SK-N-SH treated with all-trans-retinoic acid at 6 μM for 48 hours (cell line): ENCODE data around the gene NFKBIA.

ENCODE experiments used
- ATAC-seq: fragments of 200-7000 bp; cut with Tn5 transposase; 3 replicates; pipeline ENCODE4 v1.9.1; 2020; ENCODE audit warnings: mild to moderate bottlenecking, moderate library complexity
- BACH2 ChIP-seq: fragments of 250-450 bp; sonication (Bioruptor Pico); IDR thresholded peaks from 2 replicates; pipeline ENCODE4 v1.9.0; 2021; ENCODE audit warnings: mild to moderate bottlenecking, borderline replicate concordance
- CSDC2 ChIP-seq: fragments of 250-450 bp; sonication (Bioruptor Pico); IDR thresholded peaks from 2 replicates; pipeline ENCODE4 v1.5.0; 2020; ENCODE audit warnings: mild to moderate bottlenecking, moderate library complexity
- GLIS3 ChIP-seq: fragments of 250-450 bp; sonication (Bioruptor Pico); IDR thresholded peaks from 2 replicates; pipeline ENCODE4 v1.5.0; 2020; ENCODE audit warnings: mild to moderate bottlenecking, moderate library complexity
- ISL1 ChIP-seq: fragments of 250-450 bp; sonication (Bioruptor Pico); IDR thresholded peaks from 2 replicates; pipeline ENCODE4 v2.1.2; 2022; ENCODE audit warnings: mild to moderate bottlenecking, moderate library complexity
- OSR1 ChIP-seq: fragments of 250-450 bp; sonication (Bioruptor Pico); IDR thresholded peaks from 2 replicates; pipeline ENCODE4 v1.8.0; 2022; ENCODE audit warnings: moderate library complexity, mild to moderate bottlenecking, inconsistent platforms
- RARB ChIP-seq: fragments of 250-450 bp; sonication (Bioruptor Pico); IDR thresholded peaks from 2 replicates; pipeline ENCODE4 v1.8.0; 2021; ENCODE audit warnings: mild to moderate bottlenecking, moderate library complexity
- SNAI2 ChIP-seq: fragments of 250-450 bp; sonication (Bioruptor Pico); IDR thresholded peaks from 2 replicates; pipeline ENCODE4 v1.5.0; 2020; ENCODE audit warnings: mild to moderate bottlenecking, moderate library complexity
- TCF4 ChIP-seq: fragments of 250-450 bp; sonication (Bioruptor Pico); IDR thresholded peaks from 2 replicates; pipeline ENCODE4 v1.8.0; 2021; ENCODE audit warnings: mild to moderate bottlenecking, moderate library complexity, borderline replicate concordance
- TOX ChIP-seq: fragments of 250-450 bp; sonication (Bioruptor Pico); IDR thresholded peaks from 2 replicates; pipeline ENCODE4 v1.8.0; 2021; ENCODE audit warnings: mild to moderate bottlenecking, moderate library complexity, borderline replicate concordance
- ZC3H10 ChIP-seq: fragments of 250-450 bp; sonication (Bioruptor Pico); IDR thresholded peaks from 2 replicates; pipeline ENCODE4 v1.5.1; 2021; ENCODE audit warnings: mild to moderate bottlenecking, moderate library complexity
- ZFP3 ChIP-seq: fragments of 250-450 bp; sonication (Bioruptor Pico); IDR thresholded peaks from 2 replicates; pipeline ENCODE4 v1.5.0; 2020; ENCODE audit warnings: mild to moderate bottlenecking, moderate library complexity
- ZFP30 ChIP-seq: fragments of 450-650 bp; formaldehyde crosslinking; IDR thresholded peaks from 2 replicates; pipeline ENCODE4 v1.5.0; 2022; ENCODE audit warnings: mild to moderate bottlenecking, moderate library complexity
- ZNF565 ChIP-seq: fragments of 450-650 bp; formaldehyde crosslinking; conservative IDR thresholded peaks from 2 replicates; pipeline ENCODE4 v1.5.0; 2020; ENCODE audit warnings: low read depth, mild to moderate bottlenecking, moderate library complexity
- ZNF70 ChIP-seq: fragments of 450-650 bp; formaldehyde crosslinking; IDR thresholded peaks from 2 replicates; pipeline ENCODE4 v1.5.0; 2020; ENCODE audit warnings: mild to moderate bottlenecking, moderate library complexity
- TF ChIP-seq, protein P1 (sequence below): fragments of 250-450 bp; sonication (Bioruptor Pico); IDR thresholded peaks from 2 replicates; pipeline ENCODE4 v1.5.1; 2021; ENCODE audit warnings: mild to moderate bottlenecking, moderate library complexity
- TF ChIP-seq, protein P2 (sequence below): fragments of 250-450 bp; sonication (Bioruptor Pico); IDR thresholded peaks from 2 replicates; pipeline ENCODE4 v1.5.0; 2020; ENCODE audit warnings: mild to moderate bottlenecking, moderate library complexity
- TF ChIP-seq, protein P3 (sequence below): fragments of 250-450 bp; sonication (Bioruptor Pico); IDR thresholded peaks from 2 replicates; pipeline ENCODE4 v1.8.0; 2021; ENCODE audit warnings: low read depth, mild to moderate bottlenecking, moderate library complexity, borderline replicate concordance
- TF ChIP-seq, protein P4 (sequence below): fragments of 250-450 bp; sonication (Bioruptor Pico); IDR thresholded peaks from 2 replicates; pipeline ENCODE4 v1.8.0; 2020; ENCODE audit warnings: mild to moderate bottlenecking, moderate library complexity, borderline replicate concordance
- TF ChIP-seq, protein P5 (sequence below): fragments of 250-450 bp; sonication (Bioruptor Pico); IDR thresholded peaks from 2 replicates; pipeline ENCODE4 v1.5.1; 2020; ENCODE audit warnings: low read depth, mild to moderate bottlenecking, moderate library complexity

The NFKBIA gene

DNA sequence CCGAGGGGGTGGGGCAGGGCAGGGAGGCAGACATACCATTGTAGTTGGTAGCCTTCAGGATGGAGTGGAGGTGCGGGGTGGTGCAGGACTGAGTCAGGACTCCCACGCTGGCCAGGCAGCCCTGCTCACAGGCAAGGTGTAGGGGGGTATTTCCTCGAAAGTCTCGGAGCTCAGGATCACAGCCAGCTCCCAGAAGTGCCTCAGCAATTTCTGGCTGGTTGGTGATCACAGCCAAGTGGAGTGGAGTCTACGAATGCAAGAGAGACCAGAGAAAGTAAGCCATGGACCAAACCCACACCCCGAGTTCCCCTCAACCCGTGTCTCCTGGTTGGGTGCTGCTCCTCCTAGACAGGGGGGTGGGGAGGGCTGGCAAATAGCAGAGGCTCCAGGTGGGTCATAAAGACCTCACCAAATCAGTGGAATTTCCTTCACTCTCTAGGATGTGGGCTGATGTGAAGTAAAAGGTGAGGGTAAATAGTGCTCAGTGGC is 1.4 kb downstream of the NFKBIA start (continued):
- TF ChIP-seq CSDC2 (CRISPR knock-in tag) (no peak), ZNF565 (CRISPR knock-in tag) (no peak), ZC3H10 (CRISPR knock-in tag) (no peak), ZFP3 (CRISPR knock-in tag) (no peak), ZFP30 (CRISPR knock-in tag) (no peak), ISL1 (CRISPR knock-in tag) (no peak), RARB (CRISPR knock-in tag) (no peak), TOX (CRISPR knock-in tag) (no peak)
- TF ChIP-seq, protein P1, sequence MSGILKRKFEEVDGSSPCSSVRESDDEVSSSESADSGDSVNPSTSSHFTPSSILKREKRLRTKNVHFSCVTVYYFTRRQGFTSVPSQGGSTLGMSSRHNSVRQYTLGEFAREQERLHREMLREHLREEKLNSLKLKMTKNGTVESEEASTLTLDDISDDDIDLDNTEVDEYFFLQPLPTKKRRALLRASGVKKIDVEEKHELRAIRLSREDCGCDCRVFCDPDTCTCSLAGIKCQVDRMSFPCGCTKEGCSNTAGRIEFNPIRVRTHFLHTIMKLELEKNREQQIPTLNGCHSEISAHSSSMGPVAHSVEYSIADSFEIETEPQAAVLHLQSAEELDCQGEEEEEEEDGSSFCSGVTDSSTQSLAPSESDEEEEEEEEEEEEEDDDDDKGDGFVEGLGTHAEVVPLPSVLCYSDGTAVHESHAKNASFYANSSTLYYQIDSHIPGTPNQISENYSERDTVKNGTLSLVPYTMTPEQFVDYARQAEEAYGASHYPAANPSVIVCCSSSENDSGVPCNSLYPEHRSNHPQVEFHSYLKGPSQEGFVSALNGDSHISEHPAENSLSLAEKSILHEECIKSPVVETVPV (CRISPR knock-in tag): no peak

DNA sequence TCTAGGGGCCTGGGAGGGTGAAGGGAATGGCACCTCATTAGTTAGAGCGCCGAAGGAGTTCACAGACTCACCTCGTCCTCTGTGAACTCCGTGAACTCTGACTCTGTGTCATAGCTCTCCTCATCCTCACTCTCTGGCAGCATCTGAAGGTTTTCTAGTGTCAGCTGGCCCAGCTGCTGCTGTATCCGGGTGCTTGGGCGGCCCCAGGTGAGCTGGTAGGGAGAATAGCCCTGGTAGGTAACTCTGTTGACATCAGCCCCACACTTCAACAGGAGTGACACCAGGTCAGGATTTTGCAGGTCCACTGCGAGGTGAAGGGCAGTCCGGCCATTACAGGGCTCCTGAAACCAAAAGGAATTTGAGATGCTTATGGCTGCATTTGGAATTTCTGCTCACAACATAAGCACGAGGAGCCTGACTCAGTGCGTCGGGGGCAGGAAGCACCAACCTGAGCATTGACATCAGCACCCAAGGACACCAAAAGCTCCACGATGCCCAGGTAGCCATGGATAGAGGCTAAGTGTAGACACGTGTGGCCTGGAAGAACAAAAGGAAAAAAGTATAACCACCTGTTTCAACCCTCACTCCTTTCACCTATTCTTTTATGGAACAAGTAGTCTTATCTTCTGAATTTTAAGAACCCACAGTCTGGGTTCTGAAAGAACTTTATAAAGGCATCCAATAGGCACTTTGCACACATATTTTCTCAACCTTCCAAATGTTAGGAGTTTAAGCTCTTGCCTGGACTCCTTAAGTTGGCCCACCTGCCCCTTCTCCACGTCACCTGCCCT is 2.0 kb downstream of the NFKBIA start:
- TF ChIP-seq ZC3H10 (CRISPR knock-in tag) (no peak), CSDC2 (CRISPR knock-in tag) (no peak), RARB (CRISPR knock-in tag) (no peak), OSR1 (CRISPR knock-in tag) (no peak), ISL1 (CRISPR knock-in tag) (no peak), TCF4 (no peak), TOX (CRISPR knock-in tag) (no peak), ZNF70 (CRISPR knock-in tag) (no peak), SNAI2 (CRISPR knock-in tag) (no peak), BACH2 (CRISPR knock-in tag) (no peak), ZFP3 (CRISPR knock-in tag) (no peak)
- TF ChIP-seq, protein P2, sequence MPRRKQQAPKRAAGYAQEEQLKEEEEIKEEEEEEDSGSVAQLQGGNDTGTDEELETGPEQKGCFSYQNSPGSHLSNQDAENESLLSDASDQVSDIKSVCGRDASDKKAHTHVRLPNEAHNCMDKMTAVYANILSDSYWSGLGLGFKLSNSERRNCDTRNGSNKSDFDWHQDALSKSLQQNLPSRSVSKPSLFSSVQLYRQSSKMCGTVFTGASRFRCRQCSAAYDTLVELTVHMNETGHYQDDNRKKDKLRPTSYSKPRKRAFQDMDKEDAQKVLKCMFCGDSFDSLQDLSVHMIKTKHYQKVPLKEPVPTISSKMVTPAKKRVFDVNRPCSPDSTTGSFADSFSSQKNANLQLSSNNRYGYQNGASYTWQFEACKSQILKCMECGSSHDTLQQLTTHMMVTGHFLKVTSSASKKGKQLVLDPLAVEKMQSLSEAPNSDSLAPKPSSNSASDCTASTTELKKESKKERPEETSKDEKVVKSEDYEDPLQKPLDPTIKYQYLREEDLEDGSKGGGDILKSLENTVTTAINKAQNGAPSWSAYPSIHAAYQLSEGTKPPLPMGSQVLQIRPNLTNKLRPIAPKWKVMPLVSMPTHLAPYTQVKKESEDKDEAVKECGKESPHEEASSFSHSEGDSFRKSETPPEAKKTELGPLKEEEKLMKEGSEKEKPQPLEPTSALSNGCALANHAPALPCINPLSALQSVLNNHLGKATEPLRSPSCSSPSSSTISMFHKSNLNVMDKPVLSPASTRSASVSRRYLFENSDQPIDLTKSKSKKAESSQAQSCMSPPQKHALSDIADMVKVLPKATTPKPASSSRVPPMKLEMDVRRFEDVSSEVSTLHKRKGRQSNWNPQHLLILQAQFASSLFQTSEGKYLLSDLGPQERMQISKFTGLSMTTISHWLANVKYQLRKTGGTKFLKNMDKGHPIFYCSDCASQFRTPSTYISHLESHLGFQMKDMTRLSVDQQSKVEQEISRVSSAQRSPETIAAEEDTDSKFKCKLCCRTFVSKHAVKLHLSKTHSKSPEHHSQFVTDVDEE: no peak
- TF ChIP-seq, protein P3, sequence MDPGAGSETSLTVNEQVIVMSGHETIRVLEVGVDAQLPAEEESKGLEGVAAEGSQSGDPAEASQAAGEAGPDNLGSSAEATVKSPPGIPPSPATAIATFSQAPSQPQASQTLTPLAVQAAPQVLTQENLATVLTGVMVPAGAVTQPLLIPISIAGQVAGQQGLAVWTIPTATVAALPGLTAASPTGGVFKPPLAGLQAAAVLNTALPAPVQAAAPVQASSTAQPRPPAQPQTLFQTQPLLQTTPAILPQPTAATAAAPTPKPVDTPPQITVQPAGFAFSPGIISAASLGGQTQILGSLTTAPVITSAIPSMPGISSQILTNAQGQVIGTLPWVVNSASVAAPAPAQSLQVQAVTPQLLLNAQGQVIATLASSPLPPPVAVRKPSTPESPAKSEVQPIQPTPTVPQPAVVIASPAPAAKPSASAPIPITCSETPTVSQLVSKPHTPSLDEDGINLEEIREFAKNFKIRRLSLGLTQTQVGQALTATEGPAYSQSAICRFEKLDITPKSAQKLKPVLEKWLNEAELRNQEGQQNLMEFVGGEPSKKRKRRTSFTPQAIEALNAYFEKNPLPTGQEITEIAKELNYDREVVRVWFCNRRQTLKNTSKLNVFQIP: no peak
- TF ChIP-seq, protein P4, sequence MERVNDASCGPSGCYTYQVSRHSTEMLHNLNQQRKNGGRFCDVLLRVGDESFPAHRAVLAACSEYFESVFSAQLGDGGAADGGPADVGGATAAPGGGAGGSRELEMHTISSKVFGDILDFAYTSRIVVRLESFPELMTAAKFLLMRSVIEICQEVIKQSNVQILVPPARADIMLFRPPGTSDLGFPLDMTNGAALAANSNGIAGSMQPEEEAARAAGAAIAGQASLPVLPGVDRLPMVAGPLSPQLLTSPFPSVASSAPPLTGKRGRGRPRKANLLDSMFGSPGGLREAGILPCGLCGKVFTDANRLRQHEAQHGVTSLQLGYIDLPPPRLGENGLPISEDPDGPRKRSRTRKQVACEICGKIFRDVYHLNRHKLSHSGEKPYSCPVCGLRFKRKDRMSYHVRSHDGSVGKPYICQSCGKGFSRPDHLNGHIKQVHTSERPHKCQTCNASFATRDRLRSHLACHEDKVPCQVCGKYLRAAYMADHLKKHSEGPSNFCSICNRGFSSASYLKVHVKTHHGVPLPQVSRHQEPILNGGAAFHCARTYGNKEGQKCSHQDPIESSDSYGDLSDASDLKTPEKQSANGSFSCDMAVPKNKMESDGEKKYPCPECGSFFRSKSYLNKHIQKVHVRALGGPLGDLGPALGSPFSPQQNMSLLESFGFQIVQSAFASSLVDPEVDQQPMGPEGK (CRISPR knock-in tag): no peak
- TF ChIP-seq, protein P5, sequence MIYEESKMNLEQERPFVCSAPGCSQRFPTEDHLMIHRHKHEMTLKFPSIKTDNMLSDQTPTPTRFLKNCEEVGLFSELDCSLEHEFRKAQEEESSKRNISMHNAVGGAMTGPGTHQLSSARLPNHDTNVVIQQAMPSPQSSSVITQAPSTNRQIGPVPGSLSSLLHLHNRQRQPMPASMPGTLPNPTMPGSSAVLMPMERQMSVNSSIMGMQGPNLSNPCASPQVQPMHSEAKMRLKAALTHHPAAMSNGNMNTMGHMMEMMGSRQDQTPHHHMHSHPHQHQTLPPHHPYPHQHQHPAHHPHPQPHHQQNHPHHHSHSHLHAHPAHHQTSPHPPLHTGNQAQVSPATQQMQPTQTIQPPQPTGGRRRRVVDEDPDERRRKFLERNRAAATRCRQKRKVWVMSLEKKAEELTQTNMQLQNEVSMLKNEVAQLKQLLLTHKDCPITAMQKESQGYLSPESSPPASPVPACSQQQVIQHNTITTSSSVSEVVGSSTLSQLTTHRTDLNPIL (CRISPR knock-in tag): no peak
- no peak for ATAC-seq

DNA sequence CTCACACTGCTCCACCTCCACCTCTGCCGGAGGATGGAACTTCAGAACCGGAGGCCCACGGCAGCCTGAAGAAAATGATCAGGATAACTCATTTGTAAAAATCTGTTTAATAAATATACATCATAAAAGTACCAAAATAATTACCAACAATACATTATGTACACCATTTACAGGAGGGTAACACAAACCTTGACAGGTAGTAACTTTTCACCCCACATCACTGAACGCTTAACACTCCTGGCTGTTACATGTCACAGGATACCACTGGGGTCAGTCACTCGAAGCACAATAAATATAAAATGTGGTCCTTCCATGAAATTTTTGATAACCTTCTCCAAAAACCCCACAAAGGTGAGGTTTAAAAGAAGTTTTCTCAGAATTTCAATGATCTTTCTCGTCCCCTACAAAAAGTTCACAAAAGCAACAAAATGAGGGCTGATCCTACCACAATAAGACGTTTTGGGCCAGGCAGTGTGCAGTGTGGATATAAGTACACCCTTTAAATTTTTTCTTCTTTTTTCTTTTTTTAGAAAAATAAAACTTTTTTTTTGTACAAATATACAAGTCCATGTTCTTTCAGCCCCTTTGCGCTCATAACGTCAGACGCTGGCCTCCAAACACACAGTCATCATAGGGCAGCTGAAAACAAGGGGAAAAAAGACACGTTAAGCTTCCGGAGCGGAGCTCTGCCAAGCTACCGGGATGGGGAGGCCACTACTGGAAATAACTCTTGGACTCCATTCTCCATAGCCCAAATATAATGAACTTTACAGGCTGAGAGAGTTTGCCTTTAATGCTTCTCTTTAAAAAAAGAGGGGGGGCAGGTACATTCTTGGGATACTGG is 2.9 kb downstream of the NFKBIA start:
- no peak for ATAC-seq
- TF ChIP-seq ISL1 (CRISPR knock-in tag): no peak
- no peak for TF ChIP-seq ZFP30 (CRISPR knock-in tag)
- no peak for TF ChIP-seq CSDC2 (CRISPR knock-in tag)
- TF ChIP-seq, protein P3: no peak
- TF ChIP-seq ZC3H10 (CRISPR knock-in tag): no peak
- TF ChIP-seq TOX (CRISPR knock-in tag): no peak
- TF ChIP-seq, protein P2: no peak
- no peak for TF ChIP-seq ZFP3 (CRISPR knock-in tag)
- TF ChIP-seq SNAI2 (CRISPR knock-in tag): no peak
- no peak for TF ChIP-seq GLIS3 (CRISPR knock-in tag)
